ENCODE measurements around the gene CDC42BPB. TPM values are rescaled to one million over a fixed set of nuclear protein-coding genes. Genes with fewer than 3 reads are reported as not detected.

The CDC42BPB gene
- total RNA-seq, 1 donor from 2014 or later: 105 TPM

DNA sequence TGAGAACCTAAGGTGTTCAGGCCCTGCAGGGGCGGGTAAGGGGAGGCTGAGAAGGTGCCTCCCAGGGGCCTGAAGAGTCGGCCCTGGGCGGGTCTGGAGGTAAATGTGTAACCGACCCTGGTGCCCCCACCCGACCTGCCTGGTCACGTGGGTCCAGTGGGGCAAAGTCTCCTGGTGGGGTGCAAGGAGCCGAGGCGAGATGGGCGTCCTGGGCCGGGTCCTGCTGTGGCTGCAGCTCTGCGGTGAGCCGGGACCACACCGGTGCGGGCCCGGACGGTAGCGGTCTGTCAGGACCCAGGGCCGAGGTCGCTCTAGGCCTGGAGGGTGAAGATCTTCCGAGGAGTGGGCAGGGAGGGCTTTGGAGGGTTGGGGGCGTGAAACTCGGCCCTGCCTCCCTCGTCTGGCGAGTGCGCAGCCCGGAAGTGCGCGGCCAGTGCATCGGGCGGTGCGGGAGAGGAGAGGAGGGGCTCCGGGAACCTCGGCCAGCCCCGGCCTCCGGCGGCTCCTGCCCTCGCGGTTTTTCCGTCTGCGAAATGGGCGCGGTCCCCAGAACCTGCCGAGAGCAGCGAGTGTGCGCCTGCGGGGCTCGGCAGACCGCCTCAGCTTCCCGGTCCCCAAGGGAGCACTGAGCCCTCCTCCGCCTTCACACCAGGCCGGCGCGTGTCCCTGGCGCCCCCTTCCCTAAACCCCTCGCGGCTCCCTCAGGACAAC, 134.7 kb downstream of the CDC42BPB start, which contains the start of gene AMN:
AMN (plus strand) TSS at position 174 of the 711 bp plus-strand sequence; CDS start at position 200, 26 bp downstream.
- H3K4me1 ChIP-seq: peaks cover 19% of the 10 kb centered on the region
- H3K27me3 ChIP-seq: no peaks in the 10 kb centered on the region
- no peak within 1 kb of the TSS for H3K27ac ChIP-seq
- H3K9me3 ChIP-seq: no peaks in the 10 kb centered on the region
- intact Hi-C loops (cut with DNase I): loop anchor here (10.0 kb wide), 1 partner anchor 228 kb away; no protein-coding TSS in a partner anchor
- DNase-seq (ENCODE audit: extremely low spot score in 2 of 2): no peak
- peak within 1 kb of the TSS; percentile 13 to 15 for H3K4me3 ChIP-seq
- TF ChIP-seq, protein P1, sequence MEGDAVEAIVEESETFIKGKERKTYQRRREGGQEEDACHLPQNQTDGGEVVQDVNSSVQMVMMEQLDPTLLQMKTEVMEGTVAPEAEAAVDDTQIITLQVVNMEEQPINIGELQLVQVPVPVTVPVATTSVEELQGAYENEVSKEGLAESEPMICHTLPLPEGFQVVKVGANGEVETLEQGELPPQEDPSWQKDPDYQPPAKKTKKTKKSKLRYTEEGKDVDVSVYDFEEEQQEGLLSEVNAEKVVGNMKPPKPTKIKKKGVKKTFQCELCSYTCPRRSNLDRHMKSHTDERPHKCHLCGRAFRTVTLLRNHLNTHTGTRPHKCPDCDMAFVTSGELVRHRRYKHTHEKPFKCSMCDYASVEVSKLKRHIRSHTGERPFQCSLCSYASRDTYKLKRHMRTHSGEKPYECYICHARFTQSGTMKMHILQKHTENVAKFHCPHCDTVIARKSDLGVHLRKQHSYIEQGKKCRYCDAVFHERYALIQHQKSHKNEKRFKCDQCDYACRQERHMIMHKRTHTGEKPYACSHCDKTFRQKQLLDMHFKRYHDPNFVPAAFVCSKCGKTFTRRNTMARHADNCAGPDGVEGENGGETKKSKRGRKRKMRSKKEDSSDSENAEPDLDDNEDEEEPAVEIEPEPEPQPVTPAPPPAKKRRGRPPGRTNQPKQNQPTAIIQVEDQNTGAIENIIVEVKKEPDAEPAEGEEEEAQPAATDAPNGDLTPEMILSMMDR (IDR thresholded peaks at IDR 0.05): no peak
- TF ChIP-seq POLR2AphosphoS5 (IDR thresholded peaks at IDR 0.05; ENCODE audit: insufficient read depth in 1 of 2, low read depth in 1 of 2) (no peak), POLR2A (IDR thresholded peaks at IDR 0.05) (no peak)
- no peaks in the 10 kb centered on the region for H3K36me3 ChIP-seq

DNA sequence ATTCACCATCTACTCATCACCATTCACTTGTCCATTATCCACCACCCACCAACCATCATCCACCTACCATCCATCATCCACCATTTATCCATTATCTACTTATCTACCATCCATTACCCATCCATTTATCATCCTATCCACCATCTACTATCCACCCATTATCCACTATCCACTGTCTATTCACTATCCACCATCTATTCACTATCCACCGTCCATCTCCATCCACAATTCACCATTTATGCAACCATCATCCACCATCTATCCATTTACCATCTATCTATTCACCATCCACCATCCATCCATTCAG, 136.4 kb downstream of the CDC42BPB start:
- intact Hi-C loops (cut with DNase I): loop anchor here (10.0 kb wide), 1 partner anchor 226 kb away; no protein-coding TSS in a partner anchor
- Histone ChIP-seq H3K36me3 (no peaks in the 10 kb centered on the region), H3K27ac (no peak overlapping the region)

GRCh38 chr14:102920273-102920997, 136.9 kb downstream of the CDC42BPB start:
- Histone ChIP-seq H3K4me3 (no peak overlapping the region), H3K27me3 (no peaks in the 10 kb centered on the region), H3K4me1 (peaks cover 17% of the 10 kb centered on the region), H3K27ac (no peak overlapping the region), H3K36me3 (no peaks in the 10 kb centered on the region), H3K9me3 (no peaks in the 10 kb centered on the region)
- no peak for DNase-seq (ENCODE audit: extremely low spot score in 2 of 2)
- intact Hi-C loops (cut with DNase I): loop anchor here (10.0 kb wide), 1 partner anchor 226 kb away; no protein-coding TSS in a partner anchor
- TF ChIP-seq POLR2A (IDR thresholded peaks at IDR 0.05) (no peak), POLR2AphosphoS5 (IDR thresholded peaks at IDR 0.05; ENCODE audit: insufficient read depth in 1 of 2, low read depth in 1 of 2) (no peak)
- TF ChIP-seq, protein P1 (IDR thresholded peaks at IDR 0.05): no peak

More for the DNA sequence above, 136.4 kb downstream of the CDC42BPB start:
- H3K9me3 ChIP-seq: no peaks in the 10 kb centered on the region
- H3K4me3 ChIP-seq: no peak overlapping the region
- no peak for DNase-seq (ENCODE audit: extremely low spot score in 2 of 2)
- H3K27me3 ChIP-seq: no peaks in the 10 kb centered on the region
- TF ChIP-seq POLR2AphosphoS5 (IDR thresholded peaks at IDR 0.05; ENCODE audit: insufficient read depth in 1 of 2, low read depth in 1 of 2) (no peak), POLR2A (IDR thresholded peaks at IDR 0.05) (no peak)
- TF ChIP-seq, protein P1 (IDR thresholded peaks at IDR 0.05): no peak
- peaks cover 17% of the 10 kb centered on the region for H3K4me1 ChIP-seq

DNA sequence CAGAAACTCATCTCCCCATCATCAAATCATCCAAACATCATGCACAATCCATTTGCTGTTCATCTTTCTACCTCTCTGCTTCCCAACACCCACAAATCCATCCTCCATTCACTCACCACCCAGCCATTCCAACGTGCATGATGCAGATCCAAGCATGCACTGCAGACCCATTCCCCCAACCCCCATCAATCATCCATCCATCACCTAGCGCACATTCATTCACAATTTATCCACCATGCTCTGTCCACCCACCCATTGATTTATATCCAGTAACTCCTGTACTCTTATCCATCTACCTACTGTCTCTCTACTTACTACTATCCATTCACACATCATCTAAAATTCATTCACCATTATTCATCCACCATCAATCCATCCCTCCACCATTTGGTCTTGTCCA, 138.9 kb downstream of the CDC42BPB start:
- no peak overlapping the region for H3K27ac ChIP-seq
- H3K4me3 ChIP-seq: no peak overlapping the region
- peaks cover 9% of the 10 kb centered on the region for H3K4me1 ChIP-seq
- H3K27me3 ChIP-seq: no peaks in the 10 kb centered on the region
- no peaks in the 10 kb centered on the region for H3K36me3 ChIP-seq
- intact Hi-C loops (cut with DNase I): loop anchor here (10.0 kb wide), 1 partner anchor 144 kb away; the partner anchor contains the start of gene TRAF3
- no peaks in the 10 kb centered on the region for H3K9me3 ChIP-seq
- TF ChIP-seq POLR2A (IDR thresholded peaks at IDR 0.05): no peak
- no peak for TF ChIP-seq POLR2AphosphoS5 (IDR thresholded peaks at IDR 0.05; ENCODE audit: insufficient read depth in 1 of 2, low read depth in 1 of 2)
- TF ChIP-seq, protein P1 (IDR thresholded peaks at IDR 0.05): no peak
- DNase-seq (ENCODE audit: extremely low spot score in 2 of 2): no peak

All from vagina (tissue), 2 donors.